DND-41 (cell line): ENCODE measurements around the gene CDH23.
A peak's percentile ranks its signal among the peaks of the same experiment; 100 is the strongest.

Source experiments
- ATAC-seq: fragments of 200-7000 bp; cut with Tn5 transposase; 3 replicates; pipeline ENCODE4 v1.9.1; 2021; ENCODE audit warnings: low read depth; ENCODE audit not compliant: insufficient read depth
- DNase-seq: peaks from one replicate; pipeline ENCODE4 v3.0.0-alpha.2; 2020
- H2AFZ ChIP-seq: 2 replicates; pipeline ENCODE4 v1.6.0; 2012; ENCODE audit warnings: low read depth, low read length
- H3K27ac ChIP-seq: 2 replicates; pipeline ENCODE4 v1.5.1; 2012; ENCODE audit warnings: low read length, inconsistent platforms
- H3K27me3 ChIP-seq: fragments of 200-600 bp; sonication (generic); 2 replicates; pipeline ENCODE4 v1.6.0; 2012; ENCODE audit warnings: low read length, mild to moderate bottlenecking, inconsistent platforms; ENCODE audit not compliant: insufficient read depth, poor library complexity
- H3K36me3 ChIP-seq: 2 replicates; pipeline ENCODE4 v1.5.1; 2012; ENCODE audit warnings: low read length, inconsistent platforms; ENCODE audit not compliant: insufficient read depth
- H3K4me1 ChIP-seq: 2 replicates; pipeline ENCODE4 v1.5.1; 2012; ENCODE audit warnings: mild to moderate bottlenecking, low read length; ENCODE audit not compliant: insufficient read depth
- H3K4me2 ChIP-seq: 2 replicates; pipeline ENCODE4 v1.6.0; 2012; ENCODE audit warnings: mild to moderate bottlenecking, moderate library complexity, low read length, inconsistent platforms; ENCODE audit not compliant: insufficient read depth
- H3K4me3 ChIP-seq, 2 experiments: fragments of 200-600 bp in 1 of 2; shearing (Covaris generic) in 1 of 2; 2 replicates each; pipeline ENCODE4 v1.5.1; 2012 to 2016; ENCODE audit warnings: inconsistent platforms in 2 of 2, low read length in 2 of 2, mild to moderate bottlenecking in 2 of 2, low read depth in 1 of 2, moderate library complexity in 1 of 2
- H3K79me2 ChIP-seq: 2 replicates; pipeline ENCODE4 v1.6.0; 2012; ENCODE audit warnings: low read length, inconsistent platforms; ENCODE audit not compliant: insufficient read depth
- H3K9ac ChIP-seq: 2 replicates; pipeline ENCODE4 v1.6.0; 2012; ENCODE audit warnings: low read depth, mild to moderate bottlenecking, inconsistent platforms, low read length, moderate library complexity
- H3K9me3 ChIP-seq: 2 replicates; pipeline ENCODE4 v1.5.1; 2012; ENCODE audit warnings: low read length, moderate library complexity, mild to moderate bottlenecking, inconsistent platforms; ENCODE audit not compliant: insufficient read depth, severe bottlenecking
- H4K20me1 ChIP-seq: 2 replicates; pipeline ENCODE4 v1.6.0; 2012; ENCODE audit warnings: low read length; ENCODE audit not compliant: insufficient read depth
- EZH2 ChIP-seq: IDR thresholded peaks from 3 replicates; pipeline ENCODE4 v1.6.1; 2012; ENCODE audit warnings: borderline replicate concordance, low read depth, mild to moderate bottlenecking, moderate library complexity, low read length, inconsistent platforms; ENCODE audit not compliant: severe bottlenecking
- TF ChIP-seq, protein P1 (sequence below): IDR thresholded peaks from 2 replicates; pipeline ENCODE4 v1.5.1; 2012; ENCODE audit warnings: borderline replicate concordance, low read length, moderate library complexity, mild to moderate bottlenecking; ENCODE audit not compliant: poor library complexity, severe bottlenecking; ENCODE audit errors: extremely low read depth

CDH23 gene

DNA sequence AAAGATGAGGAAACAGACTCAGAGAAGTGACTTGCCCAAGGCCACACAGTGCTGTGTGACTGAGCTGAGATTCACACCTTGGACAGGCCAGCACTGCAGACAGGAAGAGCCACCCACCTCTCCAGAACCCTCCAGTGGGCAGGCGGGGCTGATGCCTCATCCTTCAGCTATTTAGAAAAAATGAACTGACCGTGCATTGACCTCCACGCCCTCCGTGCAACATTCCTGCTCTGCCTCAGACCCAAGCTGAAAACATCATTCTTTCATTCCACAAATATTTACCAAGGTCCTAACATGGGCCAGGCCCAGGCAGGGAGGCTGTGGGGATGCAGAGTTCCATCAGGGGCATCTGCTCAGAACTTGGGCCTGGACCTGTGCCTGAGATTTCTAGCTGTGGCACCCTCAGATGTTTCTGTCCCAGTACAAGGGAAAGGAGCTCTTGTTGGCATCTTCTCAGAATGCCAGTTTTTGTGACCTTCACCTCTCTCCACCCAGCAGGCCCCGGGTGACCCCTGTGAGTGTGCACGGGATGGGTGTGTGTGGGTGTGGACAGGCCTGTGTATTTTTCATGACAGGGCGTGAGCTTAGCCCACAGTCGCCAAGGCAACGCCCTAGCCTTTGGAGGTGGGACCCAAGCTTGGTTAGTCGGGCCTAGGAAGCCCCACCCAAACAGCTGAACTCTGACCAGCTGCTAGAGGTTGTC is 370.1 kb downstream of the CDH23 start:
- Histone ChIP-seq H3K36me3 (no peaks in the 10 kb centered on the region; the same call in 1 of the 2 replicates), H4K20me1 (0 out of 2 replicates have a peak, but pooled peaks cover under 1% of the 10 kb centered on the region), H3K79me2 (no peaks in the 10 kb centered on the region), H3K9me3 (no peaks in the 10 kb centered on the region), H3K4me2 (no peak overlapping the region), H3K4me1 (peaks cover 37% of the 10 kb centered on the region), H3K9ac (no peak overlapping the region), H3K27ac (no peak overlapping the region), H2AFZ (no peak overlapping the region), H3K27me3 (no peaks in the 10 kb centered on the region), H3K4me3 (no peak overlapping the region)
- no peak for ATAC-seq
- DNase-seq: no peak
- TF ChIP-seq EZH2: no peak
- TF ChIP-seq, protein P1, sequence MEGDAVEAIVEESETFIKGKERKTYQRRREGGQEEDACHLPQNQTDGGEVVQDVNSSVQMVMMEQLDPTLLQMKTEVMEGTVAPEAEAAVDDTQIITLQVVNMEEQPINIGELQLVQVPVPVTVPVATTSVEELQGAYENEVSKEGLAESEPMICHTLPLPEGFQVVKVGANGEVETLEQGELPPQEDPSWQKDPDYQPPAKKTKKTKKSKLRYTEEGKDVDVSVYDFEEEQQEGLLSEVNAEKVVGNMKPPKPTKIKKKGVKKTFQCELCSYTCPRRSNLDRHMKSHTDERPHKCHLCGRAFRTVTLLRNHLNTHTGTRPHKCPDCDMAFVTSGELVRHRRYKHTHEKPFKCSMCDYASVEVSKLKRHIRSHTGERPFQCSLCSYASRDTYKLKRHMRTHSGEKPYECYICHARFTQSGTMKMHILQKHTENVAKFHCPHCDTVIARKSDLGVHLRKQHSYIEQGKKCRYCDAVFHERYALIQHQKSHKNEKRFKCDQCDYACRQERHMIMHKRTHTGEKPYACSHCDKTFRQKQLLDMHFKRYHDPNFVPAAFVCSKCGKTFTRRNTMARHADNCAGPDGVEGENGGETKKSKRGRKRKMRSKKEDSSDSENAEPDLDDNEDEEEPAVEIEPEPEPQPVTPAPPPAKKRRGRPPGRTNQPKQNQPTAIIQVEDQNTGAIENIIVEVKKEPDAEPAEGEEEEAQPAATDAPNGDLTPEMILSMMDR: no peak

DNA sequence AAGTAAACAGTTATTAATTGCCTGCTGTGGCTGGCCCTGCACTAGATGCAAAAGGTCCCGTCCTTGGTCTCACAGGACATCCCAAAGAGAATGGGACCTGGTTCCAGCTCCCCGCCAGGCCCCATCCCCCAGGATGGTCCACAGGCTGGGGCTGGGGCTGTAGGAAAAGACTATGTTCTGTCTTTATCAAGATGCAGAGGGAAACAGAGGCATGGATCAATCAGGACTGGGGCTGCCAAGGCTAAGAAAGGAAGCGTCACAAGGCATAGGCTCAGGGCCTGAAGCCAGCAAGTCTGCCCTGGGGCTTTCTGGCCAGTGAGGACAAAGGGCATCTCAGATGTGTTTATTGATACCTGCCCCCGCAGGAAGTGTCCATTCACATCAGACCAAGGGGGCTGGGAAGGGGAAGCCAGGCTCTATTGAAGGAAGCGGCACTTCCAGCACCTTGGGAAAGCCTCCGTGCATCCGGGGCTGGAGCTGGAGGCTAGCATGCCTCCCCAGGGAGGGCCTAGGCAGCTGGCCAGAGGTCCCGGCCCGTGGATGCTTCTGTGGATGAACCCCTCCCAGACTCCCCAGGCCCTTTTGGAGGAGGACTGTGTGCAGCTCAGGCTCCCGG is 370.8 kb downstream of the CDH23 start:
- H3K4me2 ChIP-seq: no peak overlapping the region
- ATAC-seq (no peak), DNase-seq (no peak)
- TF ChIP-seq, protein P1: no peak
- TF ChIP-seq EZH2: no peak
- H3K4me3 ChIP-seq: no peak overlapping the region
- H3K4me1 ChIP-seq: peaks cover 43% of the 10 kb centered on the region
- H3K9me3 ChIP-seq: no peaks in the 10 kb centered on the region
- H3K9ac ChIP-seq: no peak overlapping the region
- H4K20me1 ChIP-seq: no peaks in the 10 kb centered on the region
- no peaks in the 10 kb centered on the region for H3K27me3 ChIP-seq
- H3K36me3 ChIP-seq: no peaks in the 10 kb centered on the region
- H3K27ac ChIP-seq: no peak overlapping the region; the same call in 1 of the 2 replicates
- H2AFZ ChIP-seq: no peak overlapping the region
- H3K79me2 ChIP-seq: peaks cover 4% of the 10 kb centered on the region; the same call in 1 of the 2 replicates

DNA sequence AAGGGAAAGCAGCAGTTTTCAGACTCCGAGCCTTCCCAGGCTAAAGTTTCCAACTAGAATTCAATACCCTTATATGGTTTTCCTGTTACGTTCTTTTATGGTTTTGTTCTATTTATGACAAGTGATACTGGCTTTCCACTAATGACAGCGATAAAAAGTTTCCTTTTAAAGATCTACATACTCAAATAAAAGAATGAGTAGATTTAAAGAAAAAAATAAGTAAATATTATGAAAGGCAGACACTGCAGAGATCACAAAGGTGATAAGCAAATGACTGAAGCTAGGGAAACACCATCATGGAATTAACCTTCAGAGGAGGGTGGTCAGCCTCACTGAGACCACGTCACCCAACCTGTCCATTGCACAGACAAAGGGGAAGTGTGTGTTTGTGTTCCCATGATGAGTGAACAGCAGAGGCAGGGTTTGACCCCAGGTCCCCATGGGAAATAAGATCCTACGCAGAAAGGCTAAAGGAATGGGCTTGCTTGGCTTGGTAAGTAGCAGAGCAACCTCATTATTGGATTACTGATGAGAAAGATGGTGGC is 372.6 kb downstream of the CDH23 start:
- peak overlapping the region in 1 of 2 experiments; percentile 49; a peak in 3 of 4 replicates for H3K4me3 ChIP-seq
- no peaks in the 10 kb centered on the region for H3K27me3 ChIP-seq
- peak overlapping the region; percentile 74 for H3K27ac ChIP-seq
- H3K36me3 ChIP-seq: no peaks in the 10 kb centered on the region
- peak overlapping the region; percentile 17 for H3K9ac ChIP-seq
- peaks cover 60% of the 10 kb centered on the region for H3K4me1 ChIP-seq
- H4K20me1 ChIP-seq: no peaks in the 10 kb centered on the region
- H2AFZ ChIP-seq: peak overlapping the region; percentile 41; the same call in 1 of the 2 replicates
- peaks cover 7% of the 10 kb centered on the region; the same call in 1 of the 2 replicates for H3K79me2 ChIP-seq
- TF ChIP-seq, protein P1: no peak
- no peak for TF ChIP-seq EZH2
- H3K9me3 ChIP-seq: no peaks in the 10 kb centered on the region
- peak overlapping the region; percentile 65 for H3K4me2 ChIP-seq
- DNase-seq (no peak), ATAC-seq (0 out of 3 replicates have a peak, but pooled peaks have one; percentile 4)
